ENCODE measurements around the gene SLC6A20.

GRCh38 chr3:45773072-45773471, 23.3 kb downstream of the SLC6A20 start:
- no peak for TF ChIP-seq CTCF (IDR thresholded peaks at IDR 0.05; ENCODE audit: low read length)
- no peak for TF ChIP-seq EZH2 (IDR thresholded peaks at IDR 0.05; ENCODE audit: borderline replicate concordance, low read length)
